ENCODE data around the gene GSE1. TPM values are rescaled to one million over a fixed set of nuclear protein-coding genes. Genes with fewer than 3 reads are reported as not detected.

The GSE1 gene
- total RNA-seq, 4 donors from 2014 or later: 57.1 to 208 (median 90.5) TPM

DNA sequence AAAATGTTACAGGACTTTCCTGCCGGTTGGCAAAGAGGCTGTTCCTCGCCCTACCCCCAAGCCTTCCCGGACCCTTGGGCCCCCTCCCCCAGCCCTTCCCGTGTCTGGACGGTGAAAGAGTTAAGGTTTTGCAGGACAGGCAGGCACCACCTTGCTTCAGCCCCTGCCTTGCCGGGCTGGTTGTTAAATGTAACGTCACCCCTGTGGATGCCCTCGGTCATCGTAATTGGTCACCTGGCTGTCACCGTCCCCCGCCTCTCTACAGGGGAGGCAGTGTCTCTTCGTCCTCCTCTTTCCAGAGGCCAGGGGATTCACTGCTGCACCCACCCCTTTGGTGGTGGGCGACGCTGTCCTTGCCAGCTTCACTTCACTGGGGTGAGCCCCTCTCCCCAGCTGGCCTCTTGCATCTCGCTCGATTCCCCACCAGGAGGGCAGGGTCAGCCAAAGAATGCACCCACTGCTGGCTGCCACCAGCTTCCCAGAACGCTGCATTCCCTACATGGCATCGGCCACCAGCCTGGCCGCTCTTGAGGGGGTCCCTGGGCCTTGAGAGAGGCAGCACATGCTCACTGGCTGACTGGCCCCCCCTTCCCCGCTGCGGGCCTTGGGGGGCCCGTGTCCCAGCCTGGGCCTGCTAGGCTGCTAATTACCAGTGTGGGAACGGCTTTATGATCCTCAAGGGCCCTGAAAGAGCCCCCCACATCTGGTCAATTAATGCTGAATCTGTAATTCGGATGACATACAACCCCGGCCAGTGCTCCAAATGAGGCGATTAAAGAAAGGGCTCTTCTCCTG, 25.2 kb upstream of the GSE1 start:
- TF ChIP-seq, protein P1, sequence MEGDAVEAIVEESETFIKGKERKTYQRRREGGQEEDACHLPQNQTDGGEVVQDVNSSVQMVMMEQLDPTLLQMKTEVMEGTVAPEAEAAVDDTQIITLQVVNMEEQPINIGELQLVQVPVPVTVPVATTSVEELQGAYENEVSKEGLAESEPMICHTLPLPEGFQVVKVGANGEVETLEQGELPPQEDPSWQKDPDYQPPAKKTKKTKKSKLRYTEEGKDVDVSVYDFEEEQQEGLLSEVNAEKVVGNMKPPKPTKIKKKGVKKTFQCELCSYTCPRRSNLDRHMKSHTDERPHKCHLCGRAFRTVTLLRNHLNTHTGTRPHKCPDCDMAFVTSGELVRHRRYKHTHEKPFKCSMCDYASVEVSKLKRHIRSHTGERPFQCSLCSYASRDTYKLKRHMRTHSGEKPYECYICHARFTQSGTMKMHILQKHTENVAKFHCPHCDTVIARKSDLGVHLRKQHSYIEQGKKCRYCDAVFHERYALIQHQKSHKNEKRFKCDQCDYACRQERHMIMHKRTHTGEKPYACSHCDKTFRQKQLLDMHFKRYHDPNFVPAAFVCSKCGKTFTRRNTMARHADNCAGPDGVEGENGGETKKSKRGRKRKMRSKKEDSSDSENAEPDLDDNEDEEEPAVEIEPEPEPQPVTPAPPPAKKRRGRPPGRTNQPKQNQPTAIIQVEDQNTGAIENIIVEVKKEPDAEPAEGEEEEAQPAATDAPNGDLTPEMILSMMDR (IDR thresholded peaks at IDR 0.05; ENCODE audit: low read depth): no peak

DNA sequence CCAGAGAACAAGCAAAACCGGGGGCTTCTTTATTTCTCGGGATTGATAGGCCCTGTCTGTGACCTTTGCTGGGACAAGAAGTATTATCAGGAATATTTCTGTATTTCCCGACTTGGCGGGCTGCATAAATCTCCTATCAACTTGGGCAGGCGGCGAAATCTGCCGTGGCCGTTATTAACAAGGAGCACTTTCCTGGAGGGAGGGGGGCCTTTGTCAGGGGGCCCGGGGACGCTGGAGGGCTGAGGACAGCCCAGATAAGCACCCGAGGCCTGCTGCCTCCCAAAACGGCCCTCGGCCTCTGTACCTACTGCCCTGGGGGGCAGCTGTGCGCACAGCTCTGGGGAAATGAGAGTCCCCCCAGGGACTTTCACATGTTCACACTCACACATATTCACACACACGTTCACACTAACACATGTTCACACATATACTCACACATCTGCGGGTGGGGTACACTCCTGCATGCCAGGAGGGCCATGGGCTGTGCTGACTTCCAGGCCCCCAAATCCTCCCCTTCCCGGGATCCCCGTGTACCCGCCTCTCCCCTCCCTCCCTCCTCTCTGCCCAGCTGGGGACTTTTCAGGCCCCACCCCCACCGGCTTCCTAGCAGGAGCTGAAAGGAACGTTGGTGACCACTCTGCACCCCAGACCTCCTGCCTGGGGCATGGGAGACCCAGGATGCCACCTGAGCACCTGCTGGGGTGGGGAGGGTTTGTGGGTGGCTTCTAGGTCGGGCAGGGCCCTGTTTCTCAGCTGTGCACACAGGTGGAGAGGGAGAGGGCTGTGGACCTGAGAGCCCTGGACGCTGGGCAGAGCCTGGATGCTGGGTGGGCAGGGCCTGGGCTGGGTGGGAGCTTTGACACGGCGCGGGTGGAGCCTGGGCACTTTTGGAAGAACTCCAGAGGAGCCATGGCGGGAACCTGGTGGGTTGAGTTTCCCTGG, 24.3 kb upstream of the GSE1 start:
- TF ChIP-seq, protein P1 (IDR thresholded peaks at IDR 0.05; ENCODE audit: low read depth): no peak

DNA sequence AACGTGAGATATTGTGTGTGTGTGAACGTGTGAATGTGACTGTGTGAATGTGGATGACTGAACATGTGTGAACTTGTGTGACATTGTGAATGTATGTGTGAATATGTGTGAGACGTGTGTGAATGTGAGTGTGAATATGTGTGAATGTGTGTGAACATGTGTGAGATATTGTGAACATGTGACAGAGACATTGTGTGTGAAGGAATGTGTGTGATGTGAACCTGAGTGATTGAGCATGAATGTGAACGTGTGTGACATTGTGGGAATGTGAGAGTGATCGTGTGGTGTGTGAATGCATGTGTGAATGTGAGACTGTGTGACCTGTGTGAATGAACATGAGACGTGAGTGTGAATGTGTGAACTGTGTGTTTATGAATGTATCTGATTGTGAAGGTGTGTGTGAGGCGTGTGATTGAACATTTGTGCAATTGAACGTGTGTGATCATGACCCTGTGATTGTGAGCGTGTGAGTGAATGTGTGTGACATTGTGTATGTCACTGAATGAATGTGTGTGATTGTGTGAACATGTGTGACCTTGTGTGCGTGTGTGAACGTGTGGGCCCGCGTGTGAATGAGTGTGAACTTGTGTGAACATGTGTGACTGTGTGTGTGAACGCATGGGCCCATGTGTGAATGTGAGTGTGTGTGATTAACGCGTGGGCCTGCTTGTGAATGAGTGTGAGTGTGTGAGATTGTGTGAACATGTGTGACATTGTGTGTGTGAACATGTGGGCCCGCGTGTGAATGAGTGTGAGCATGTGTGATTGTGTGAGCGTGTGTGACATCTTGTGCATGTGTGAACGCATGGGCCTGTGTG, 23.2 kb upstream of the GSE1 start:
- TF ChIP-seq, protein P1 (IDR thresholded peaks at IDR 0.05; ENCODE audit: low read depth): no peak

DNA sequence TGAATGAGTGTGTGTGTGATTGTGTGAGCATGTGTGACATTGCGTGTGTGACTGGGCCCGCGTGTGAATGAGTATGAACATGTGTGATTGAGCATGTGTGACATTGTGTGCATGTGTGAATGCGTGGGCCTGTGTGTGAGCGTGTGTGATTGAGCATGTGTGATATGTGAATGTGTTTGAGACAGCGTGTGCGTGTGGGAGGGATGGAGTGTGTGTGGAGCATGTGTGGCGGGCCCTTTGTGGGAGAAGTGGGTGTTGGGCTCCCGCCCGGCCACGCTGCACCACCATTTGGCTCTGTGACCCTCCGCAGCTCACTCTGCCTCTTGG, 22.7 kb upstream of the GSE1 start:
- TF ChIP-seq, protein P1 (IDR thresholded peaks at IDR 0.05; ENCODE audit: low read depth): no peak

DNA sequence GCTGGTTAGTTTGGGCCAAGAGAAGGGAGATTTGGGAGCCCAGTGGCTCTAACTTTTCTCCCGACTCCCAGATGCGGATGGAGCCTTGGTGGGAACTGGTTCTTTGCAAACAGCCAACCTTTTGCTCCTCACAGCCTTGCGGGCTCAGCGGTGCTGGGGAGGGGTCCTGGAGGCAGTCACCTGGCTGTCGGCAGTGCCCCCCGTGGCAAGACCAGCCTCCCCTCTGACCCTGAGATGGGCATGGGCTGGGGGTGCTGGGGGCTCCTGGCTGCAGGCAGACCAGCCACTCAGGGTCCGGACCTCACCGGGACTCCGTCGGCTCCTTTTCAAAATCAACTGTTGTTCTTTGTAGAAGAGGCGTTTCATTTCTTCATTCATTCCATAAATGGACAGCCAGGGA, 21.7 kb upstream of the GSE1 start:
- TF ChIP-seq, protein P1 (IDR thresholded peaks at IDR 0.05; ENCODE audit: low read depth): no peak

DNA sequence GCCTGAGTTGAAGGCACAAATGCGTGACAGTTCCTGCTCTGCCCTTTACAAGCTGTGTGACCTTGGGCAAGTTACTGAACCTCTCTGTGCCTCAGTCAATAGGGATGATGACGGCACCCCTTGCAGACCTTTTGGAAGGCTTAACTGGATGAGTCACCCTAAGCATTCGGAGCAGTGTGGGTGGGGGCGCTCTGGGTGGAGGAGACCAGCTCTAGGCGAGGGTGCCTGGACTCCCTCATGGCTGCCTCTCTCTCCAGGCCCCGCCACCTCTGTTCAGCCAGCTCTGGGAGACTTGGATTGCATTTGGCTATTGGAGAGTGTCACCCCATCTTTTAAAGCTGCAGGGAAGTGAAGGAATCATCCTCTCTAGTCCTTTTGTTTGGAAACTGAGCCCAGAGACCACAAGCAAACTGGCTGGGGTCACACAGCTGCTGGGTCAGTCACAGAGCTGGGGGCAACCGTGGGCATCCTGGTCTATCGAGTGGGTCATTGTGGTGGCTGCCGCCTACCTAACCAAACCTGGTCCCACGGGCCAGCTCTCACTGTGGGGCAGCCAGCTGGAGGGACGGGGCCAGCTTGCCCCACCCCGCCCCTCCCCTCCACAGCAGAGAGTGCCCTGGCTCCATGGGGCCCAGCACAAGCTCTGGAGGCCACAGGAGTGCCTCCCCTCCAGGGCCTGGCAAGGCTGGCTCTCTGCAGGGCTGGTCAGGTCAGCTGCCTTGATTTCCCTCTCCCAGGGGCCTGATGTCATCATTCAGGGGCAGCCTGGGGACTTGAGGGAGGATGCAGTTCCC, 20.2 kb upstream of the GSE1 start:
- TF ChIP-seq, protein P1 (IDR thresholded peaks at IDR 0.05; ENCODE audit: low read depth): no peak

Data from subcutaneous adipose tissue (tissue), 4 donors.